Suprapubic skin (tissue), 4 donors: ENCODE measurements around the gene TFCP2L1. TPM values are rescaled to one million over a fixed set of nuclear protein-coding genes. Genes with fewer than 3 reads are reported as not detected.
A peak's percentile ranks its signal among the peaks of the same experiment; 100 is the strongest.

Experiments
- DNase-seq, 2 donors: peaks; one replicate each; pipeline ENCODE4 v3.0.0-alpha.2; 2019; ENCODE audit warnings: low spot score in 2 of 2
- H3K27ac ChIP-seq: fragments of 200-600 bp; sonication (generic); one replicate; pipeline ENCODE4 v1.5.1; 2019
- H3K27me3 ChIP-seq: fragments of 200-600 bp; sonication (generic); one replicate; pipeline ENCODE4 v1.5.1; 2019
- H3K36me3 ChIP-seq: fragments of 200-600 bp; sonication (generic); one replicate; pipeline ENCODE4 v1.5.1; 2019
- H3K4me1 ChIP-seq: fragments of 200-600 bp; sonication (generic); one replicate; pipeline ENCODE4 v1.5.1; 2019
- H3K4me3 ChIP-seq: fragments of 200-600 bp; sonication (generic); one replicate; pipeline ENCODE4 v1.5.1; 2019; ENCODE audit warnings: mild to moderate bottlenecking
- H3K9me3 ChIP-seq: fragments of 200-600 bp; sonication (generic); one replicate; pipeline ENCODE4 v1.5.1; 2019
- CTCF ChIP-seq, 2 donors: fragments of 200-600 bp in 1 of 2; fragments of 450-650 bp in 1 of 2; sonication (generic) in 1 of 2; IDR thresholded peaks; one replicate each; pipeline ENCODE4 v1.5.1; 2016 to 2019; ENCODE audit warnings: antibody characterized with exemption in 2 of 2, mild to moderate bottlenecking in 1 of 2, moderate library complexity in 1 of 2
- EP300 ChIP-seq: sonication (generic); formaldehyde crosslinking; IDR thresholded peaks from one replicate; pipeline ENCODE4 v1.6.1; 2017; ENCODE audit warnings: antibody characterized with exemption
- POLR2A ChIP-seq, 2 donors: fragments of 450-650 bp; IDR thresholded peaks; one replicate each; pipeline ENCODE4 v1.6.1; 2017; ENCODE audit warnings: antibody characterized with exemption in 2 of 2, mild to moderate bottlenecking in 2 of 2, moderate library complexity in 2 of 2
- POLR2AphosphoS5 ChIP-seq, 3 donors: sonication (generic); formaldehyde crosslinking; IDR thresholded peaks; one replicate each; pipeline ENCODE4 v1.6.1; 2017; ENCODE audit warnings: antibody characterized with exemption in 3 of 3
- WGBS: methylation state at CpG from one replicate; pipeline ENCODE4 v1.1.5; 2018; 5-methylcytosine and 5-hydroxymethylcytosine counted together
- total RNA-seq, 4 donors: library from RNA; depleted of rRNA; stranded (reverse); fragments of >200 nt; gene quantifications; one replicate each; pipeline ENCODE4 v1.1.0, GENCODE V29; 2016

The TFCP2L1 gene
- total RNA-seq, 4 donors from 2014 or later = 33.5 to 64.1 (median 52.7) TPM

GRCh38 chr2:121253021-121253673, 31.9 kb downstream of the TFCP2L1 start:
- Histone ChIP-seq H3K4me3 (no peak overlapping the region), H3K9me3 (no peaks in the 10 kb centered on the region), H3K27ac (no peak overlapping the region), H3K36me3 (peaks cover 8% of the 10 kb centered on the region), H3K4me1 (peaks cover 15% of the 10 kb centered on the region), H3K27me3 (no peaks in the 10 kb centered on the region)
- 93% methylated on average over 6 of the region's 12 CpGs for WGBS
- DNase-seq = peak in 1 of 2 donors; percentile 39
- TF ChIP-seq CTCF (IDR thresholded peaks at IDR 0.05) (no peak), POLR2AphosphoS5 (IDR thresholded peaks at IDR 0.05) (no peak), POLR2A (IDR thresholded peaks at IDR 0.05) (no peak), EP300 (no peak)

GRCh38 chr2:121251497-121251896, 33.5 kb downstream of the TFCP2L1 start:
- Histone ChIP-seq H3K27ac (no peak overlapping the region), H3K9me3 (no peaks in the 10 kb centered on the region), H3K36me3 (peaks cover 13% of the 10 kb centered on the region), H3K27me3 (no peaks in the 10 kb centered on the region), H3K4me3 (no peak overlapping the region), H3K4me1 (peaks cover 2% of the 10 kb centered on the region)
- no peak for TF ChIP-seq POLR2A (IDR thresholded peaks at IDR 0.05)
- no peak for TF ChIP-seq POLR2AphosphoS5 (IDR thresholded peaks at IDR 0.05)
- TF ChIP-seq CTCF (IDR thresholded peaks at IDR 0.05) = no peak
- TF ChIP-seq EP300 = no peak
- WGBS = 84% methylated on average over 1 of the region's 1 CpG
- DNase-seq = no peak

- DNase-seq = peak in 1 of 2 donors; percentile 22
- no peak overlapping the region for H3K4me3 ChIP-seq
- H3K27ac ChIP-seq = no peak overlapping the region
- H3K9me3 ChIP-seq = no peaks in the 10 kb centered on the region
- peaks cover 32% of the 10 kb centered on the region for H3K36me3 ChIP-seq
- H3K27me3 ChIP-seq = no peaks in the 10 kb centered on the region
- H3K4me1 ChIP-seq = no peaks in the 10 kb centered on the region
- WGBS = 90% methylated on average over 9 of the region's 18 CpGs
- no peak for TF ChIP-seq EP300
- no peak for TF ChIP-seq POLR2AphosphoS5 (IDR thresholded peaks at IDR 0.05)
- TF ChIP-seq CTCF (IDR thresholded peaks at IDR 0.05) = no peak
- no peak for TF ChIP-seq POLR2A (IDR thresholded peaks at IDR 0.05)
Measured at GRCh38 chr2:121248766-121249343, 36.1 kb downstream of the TFCP2L1 start.

- DNase-seq = no peak
- Histone ChIP-seq H3K4me1 (no peaks in the 10 kb centered on the region), H3K9me3 (no peaks in the 10 kb centered on the region), H3K36me3 (peaks cover 28% of the 10 kb centered on the region), H3K27ac (no peak overlapping the region), H3K27me3 (no peaks in the 10 kb centered on the region), H3K4me3 (no peak overlapping the region)
- 93% methylated on average over 5 of the region's 5 CpGs for WGBS
- TF ChIP-seq POLR2A (IDR thresholded peaks at IDR 0.05) (no peak), POLR2AphosphoS5 (IDR thresholded peaks at IDR 0.05) (no peak), CTCF (IDR thresholded peaks at IDR 0.05) (no peak), EP300 (no peak)
Measured at GRCh38 chr2:121247971-121248370, 37.0 kb downstream of the TFCP2L1 start.

- Histone ChIP-seq H3K4me1 (no peaks in the 10 kb centered on the region), H3K36me3 (peaks cover 28% of the 10 kb centered on the region), H3K4me3 (no peak overlapping the region), H3K27me3 (no peaks in the 10 kb centered on the region), H3K9me3 (no peaks in the 10 kb centered on the region), H3K27ac (no peak overlapping the region)
- WGBS = 82% methylated on average over 4 of the region's 4 CpGs
- no peak for DNase-seq
- no peak for TF ChIP-seq POLR2AphosphoS5 (IDR thresholded peaks at IDR 0.05)
- no peak for TF ChIP-seq CTCF (IDR thresholded peaks at IDR 0.05)
- TF ChIP-seq EP300 = no peak
- TF ChIP-seq POLR2A (IDR thresholded peaks at IDR 0.05) = no peak
Measured at GRCh38 chr2:121247534-121247933, 37.5 kb downstream of the TFCP2L1 start.
